ENCODE data around the gene GSAP.
"Not testable (repeated sequence)": the region's sequence is repeated elsewhere in the genome, so short reads cannot be mapped to it uniquely, and the experiment has no call there.

The GSAP gene

GRCh38 chr7:77282897-77283296 lies 133.3 kb downstream of the GSAP start:
- no peak for DNase-seq (ENCODE audit: low spot score)

- DNase-seq (ENCODE audit: low spot score) = no peak
Observed at GRCh38 chr7:77281780-77282478, 134.2 kb downstream of the GSAP start.

GRCh38 chr7:77276120-77276519 lies 140.0 kb downstream of the GSAP start:
- DNase-seq (ENCODE audit: low spot score) = no peak

- not testable (repeated sequence) for DNase-seq (ENCODE audit: low spot score)
Observed at GRCh38 chr7:77275663-77276062, 140.5 kb downstream of the GSAP start.

- DNase-seq (ENCODE audit: low spot score) = no peak
Observed at GRCh38 chr7:77271766-77272165, 144.4 kb downstream of the GSAP start.

- DNase-seq (ENCODE audit: low spot score) = no peak
Observed at GRCh38 chr7:77270094-77270480, 146.1 kb downstream of the GSAP start.

- DNase-seq (ENCODE audit: low spot score) = no peak
Observed at GRCh38 chr7:77269360-77270093, 146.6 kb downstream of the GSAP start.

- no peak for DNase-seq (ENCODE audit: low spot score)
Observed at GRCh38 chr7:77266291-77266794, 149.8 kb downstream of the GSAP start.

GRCh38 chr7:77265666-77266065 lies 150.5 kb downstream of the GSAP start:
- no peak for DNase-seq (ENCODE audit: low spot score)

GRCh38 chr7:77262316-77262715 lies 153.8 kb downstream of the GSAP start:
- DNase-seq (ENCODE audit: low spot score) = no peak

Measured in D341Med (cell line).